HepG2 (cell line): ENCODE data around the gene LYRM4. TPM values are rescaled to one million over a fixed set of nuclear protein-coding genes. Genes with fewer than 3 reads are reported as not detected.

Experiments
- ARID3A ChIP-seq: IDR thresholded peaks from 2 replicates; pipeline ENCODE4 v1.6.1; 2012; ENCODE audit warnings: low read depth, low read length, improper control_type of control experiment
- ATF2 ChIP-seq: sonication (generic); formaldehyde crosslinking; IDR thresholded peaks from 2 replicates; pipeline ENCODE4 v1.4.0; 2020; ENCODE audit warnings: missing genetic modification reagents
- ATRX ChIP-seq: sonication (generic); formaldehyde crosslinking; IDR thresholded peaks from 2 replicates; pipeline ENCODE4 v1.4.0; 2020; ENCODE audit warnings: missing genetic modification reagents, borderline replicate concordance
- CBX1 ChIP-seq: IDR thresholded peaks from one replicate; pipeline ENCODE4 v1.6.1; 2016; ENCODE audit warnings: antibody characterized with exemption, low read depth
- CEBPB ChIP-seq: IDR thresholded peaks from 2 replicates; pipeline ENCODE4 v1.6.1; 2011; ENCODE audit warnings: low read depth, low read length, improper control_type of control experiment, borderline replicate concordance
- FOXA3 ChIP-seq: IDR thresholded peaks from 2 replicates; pipeline ENCODE4 v1.6.1; 2016; ENCODE audit warnings: missing genetic modification reagents, missing compliant biosample characterization
- FOXO4 ChIP-seq: sonication (generic); formaldehyde crosslinking; conservative IDR thresholded peaks from 2 replicates; pipeline ENCODE4 v1.8.1; 2023; ENCODE audit warnings: missing genetic modification reagents
- GPN1 ChIP-seq: sonication (generic); formaldehyde crosslinking; IDR thresholded peaks from 2 replicates; pipeline ENCODE4 v1.5.1; 2020; ENCODE audit warnings: missing genetic modification reagents, borderline replicate concordance
- HMG20A ChIP-seq: IDR thresholded peaks from 2 replicates; pipeline ENCODE4 v1.6.1; 2016; ENCODE audit warnings: borderline replicate concordance
- MAFK ChIP-seq, 2 experiments: IDR thresholded peaks in 1 of 2; conservative IDR thresholded peaks in 1 of 2; 2 replicates each; pipeline ENCODE4 v1.6.1; 2011; ENCODE audit warnings: improper control_type of control experiment in 2 of 2, low read length in 2 of 2
- SNAI1 ChIP-seq: sonication (generic); formaldehyde crosslinking; IDR thresholded peaks from 2 replicates; pipeline ENCODE4 v1.5.0; 2020; ENCODE audit warnings: mild to moderate bottlenecking, missing genetic modification reagents, borderline replicate concordance
- TEAD3 ChIP-seq: optimal IDR thresholded peaks from 2 replicates; pipeline ENCODE3; 2016; ENCODE audit warnings: borderline replicate concordance
- TFDP1 ChIP-seq: IDR thresholded peaks from 2 replicates; pipeline ENCODE4 v1.6.1; 2016; ENCODE audit warnings: missing compliant biosample characterization, missing genetic modification reagents, borderline replicate concordance
- ZFP91 ChIP-seq: sonication (generic); formaldehyde crosslinking; IDR thresholded peaks from 2 replicates; pipeline ENCODE4 v1.9.0; 2022; ENCODE audit warnings: missing genetic modification reagents, mild to moderate bottlenecking, borderline replicate concordance
- ZNF121 ChIP-seq: sonication (generic); formaldehyde crosslinking; IDR thresholded peaks from 2 replicates; pipeline ENCODE4 v1.5.0; 2020; ENCODE audit warnings: mild to moderate bottlenecking, missing genetic modification reagents
- ZNF263 ChIP-seq: sonication (generic); formaldehyde crosslinking; IDR thresholded peaks from 2 replicates; pipeline ENCODE4 v1.4.0; 2020; ENCODE audit warnings: missing genetic modification reagents
- ZNF282 ChIP-seq: fragments of 450-650 bp; IDR thresholded peaks from 2 replicates; pipeline ENCODE4 v1.6.1; 2018; ENCODE audit not compliant: partially characterized antibody
- ZNF503 ChIP-seq: sonication (generic); formaldehyde crosslinking; IDR thresholded peaks from 2 replicates; pipeline ENCODE4 v1.4.0; 2020; ENCODE audit warnings: missing genetic modification reagents
- ZNF615 ChIP-seq: sonication (generic); formaldehyde crosslinking; IDR thresholded peaks from 2 replicates; pipeline ENCODE4 v1.5.0; 2020; ENCODE audit warnings: mild to moderate bottlenecking, missing genetic modification reagents, borderline replicate concordance
- ZNF784 ChIP-seq: sonication (generic); formaldehyde crosslinking; IDR thresholded peaks from 2 replicates; pipeline ENCODE4 v1.5.1; 2020; ENCODE audit warnings: missing genetic modification reagents, mild to moderate bottlenecking, borderline replicate concordance
- polyA plus RNA-seq, 8 experiments: library from polyadenylated mRNA; depleted of rRNA in 3 of 8; stranded (reverse) in 7 of 8; unstranded in 1 of 8; fragments of >200 nt; fragmentation: Illumina TruSeq in 4 of 8; extraction: Trizol in 4 of 8; gene quantifications; 2 replicates each; pipeline versions ENCODE4 v1.2.1 to v1.2.3, GENCODE V29; 2011 to 2016; ENCODE audit warnings: low read depth in 4 of 8, missing spikeins in 1 of 8, mixed read lengths in 1 of 8; ENCODE audit not compliant: insufficient read depth in 1 of 8
- total RNA-seq, 5 experiments: library from RNA; depleted of rRNA; stranded (reverse); fragments of >200 nt; fragmentation: Illumina TruSeq; extraction: Trizol; gene quantifications; 2 replicates each; pipeline ENCODE4 v1.2.3, GENCODE V29; 2016; ENCODE audit warnings: low read depth in 1 of 5

The LYRM4 gene
- total and polyA plus RNA-seq, 2 of the 13 experiments (the other 11 are each of a cell fraction or from before 2014, with no cell fraction given) = 64.6 to 67.5 TPM

- TF ChIP-seq ZNF503 (CRISPR knock-in tag) = no peak
- peak; percentile 35; the same call in 1 of the 2 replicates for TF ChIP-seq CEBPB
- TF ChIP-seq ZNF615 (CRISPR knock-in tag) = no peak
- TF ChIP-seq FOXA3 (CRISPR knock-in tag) = no peak
- no peak for TF ChIP-seq ZNF121 (CRISPR knock-in tag)
- TF ChIP-seq CBX1 = no peak
- TF ChIP-seq ATRX (CRISPR knock-in tag) = no peak
- no peak for TF ChIP-seq SNAI1 (CRISPR knock-in tag)
- TF ChIP-seq ZNF784 (CRISPR knock-in tag) = no peak
- TF ChIP-seq ZNF263 (CRISPR knock-in tag) = no peak
- no peak for TF ChIP-seq GPN1 (CRISPR knock-in tag)
- no peak for TF ChIP-seq FOXO4 (CRISPR knock-in tag)
- 0 out of 2 replicates have a peak, but pooled peaks have one; percentile 11 for TF ChIP-seq ARID3A
- TF ChIP-seq HMG20A (CRISPR knock-in tag) = 0 out of 2 replicates have a peak, but pooled peaks have one; percentile 11
- TF ChIP-seq ATF2 = no peak
- no peak for TF ChIP-seq ZFP91
- TF ChIP-seq TEAD3 (CRISPR knock-in tag) = peak; percentile 25
- TF ChIP-seq ZNF282 = no peak
- TF ChIP-seq MAFK (conservative IDR thresholded peaks at IDR 0.05 in 1 of 2, IDR thresholded peaks at IDR 0.05 in 1 of 2; ENCODE audit: low read length in 2 of 2) = no peak
- no peak for TF ChIP-seq TFDP1
Measured at GRCh38 chr6:5088780-5089179, 172.0 kb downstream of the LYRM4 start (continued).
